Ascending aorta (tissue), 2 donors: ENCODE data around the gene PANK2. TPM values are rescaled to one million over a fixed set of nuclear protein-coding genes. Genes with fewer than 3 reads are reported as not detected.

Source experiments
- DNase-seq, 2 donors: peaks; one replicate each; pipeline ENCODE4 v3.0.0-alpha.2; 2019; ENCODE audit warnings: low spot score in 2 of 2
- H3K27ac ChIP-seq, 2 donors: fragments of 200-600 bp; sonication (generic); one replicate each; pipeline ENCODE4 v1.5.1; 2016 to 2017; ENCODE audit warnings: mild to moderate bottlenecking in 1 of 2
- H3K27me3 ChIP-seq: fragments of 200-600 bp; sonication (generic); one replicate; pipeline ENCODE4 v1.5.1; 2017
- H3K36me3 ChIP-seq, 2 donors: fragments of 200-600 bp; sonication (generic); one replicate each; pipeline ENCODE4 v1.5.1; 2016
- H3K4me1 ChIP-seq, 2 donors: fragments of 200-600 bp; sonication (generic); one replicate each; pipeline ENCODE4 v1.5.1; 2016 to 2017; ENCODE audit warnings: mild to moderate bottlenecking in 1 of 2
- H3K4me3 ChIP-seq, 2 donors: fragments of 200-600 bp; sonication (generic); one replicate each; pipeline ENCODE4 v1.5.1; 2016 to 2017; ENCODE audit warnings: mild to moderate bottlenecking in 1 of 2
- H3K9me3 ChIP-seq, 2 donors: fragments of 200-600 bp; sonication (generic); one replicate each; pipeline ENCODE4 v1.5.1; 2016
- intact Hi-C: fragments of 100-400 bp; cut with DNase I; formaldehyde crosslinking; loops from one replicate; pipeline ENCODE4 v1.15.1; 2023
- total RNA-seq: library from RNA; depleted of rRNA; stranded (reverse); fragments of >200 nt; gene quantifications from one replicate; pipeline ENCODE4 v1.1.0, GENCODE V29; 2016
- TF ChIP-seq, protein P1 (sequence below), 3 experiments: fragments of 200-600 bp in 2 of 3; fragments of 450-650 bp in 1 of 3; sonication (generic) in 2 of 3; IDR thresholded peaks; one replicate each; pipeline ENCODE4 v1.5.1; 2016 to 2019; ENCODE audit warnings: antibody characterized with exemption in 3 of 3, mild to moderate bottlenecking in 1 of 3, moderate library complexity in 1 of 3

Gene PANK2
- total RNA-seq, 1 donor from 2014 or later = 81.1 TPM

DNA sequence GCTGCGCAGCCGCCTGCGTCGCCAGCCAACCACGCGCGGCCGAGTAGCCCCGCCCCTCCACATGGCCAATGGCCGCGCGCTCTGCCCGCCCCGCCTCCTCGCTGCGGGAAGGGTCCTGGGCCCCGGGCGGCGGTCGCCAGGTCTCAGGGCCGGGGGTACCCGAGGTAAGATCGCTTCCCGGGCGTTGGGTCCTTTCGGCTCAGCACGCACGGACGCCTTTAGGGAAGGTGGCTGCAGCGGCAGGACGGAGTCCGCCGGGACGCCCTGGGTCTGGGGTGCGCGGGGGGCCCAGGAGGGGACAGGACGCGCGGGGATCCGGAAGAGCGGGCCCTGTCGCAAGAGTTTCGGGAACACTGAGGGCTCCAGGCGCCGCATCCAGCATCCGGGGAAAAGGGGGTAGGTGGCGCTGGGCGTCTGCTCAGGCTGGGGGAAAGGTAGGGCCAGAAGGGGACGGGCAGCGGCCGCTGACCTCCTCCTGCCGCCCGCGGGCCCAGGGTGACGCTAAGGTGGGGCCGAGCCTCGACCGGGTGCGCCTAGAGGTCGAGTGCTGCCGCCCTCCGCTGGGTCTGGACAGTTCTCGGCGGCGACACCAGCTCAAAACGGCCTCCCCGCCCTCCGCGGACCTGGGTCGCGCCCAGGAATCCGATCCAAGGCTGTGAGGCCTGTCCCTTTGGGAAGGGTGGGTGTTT is 42.3 kb upstream of the PANK2 start, which contains the start of gene MAVS:
TSS of gene MAVS (plus strand) at position 95 of the 689 bp plus-strand sequence. CDS start 7,791 bp downstream, outside the sequence.
- DNase-seq = peak; percentile 35 to 91
- TF ChIP-seq, protein P1, sequence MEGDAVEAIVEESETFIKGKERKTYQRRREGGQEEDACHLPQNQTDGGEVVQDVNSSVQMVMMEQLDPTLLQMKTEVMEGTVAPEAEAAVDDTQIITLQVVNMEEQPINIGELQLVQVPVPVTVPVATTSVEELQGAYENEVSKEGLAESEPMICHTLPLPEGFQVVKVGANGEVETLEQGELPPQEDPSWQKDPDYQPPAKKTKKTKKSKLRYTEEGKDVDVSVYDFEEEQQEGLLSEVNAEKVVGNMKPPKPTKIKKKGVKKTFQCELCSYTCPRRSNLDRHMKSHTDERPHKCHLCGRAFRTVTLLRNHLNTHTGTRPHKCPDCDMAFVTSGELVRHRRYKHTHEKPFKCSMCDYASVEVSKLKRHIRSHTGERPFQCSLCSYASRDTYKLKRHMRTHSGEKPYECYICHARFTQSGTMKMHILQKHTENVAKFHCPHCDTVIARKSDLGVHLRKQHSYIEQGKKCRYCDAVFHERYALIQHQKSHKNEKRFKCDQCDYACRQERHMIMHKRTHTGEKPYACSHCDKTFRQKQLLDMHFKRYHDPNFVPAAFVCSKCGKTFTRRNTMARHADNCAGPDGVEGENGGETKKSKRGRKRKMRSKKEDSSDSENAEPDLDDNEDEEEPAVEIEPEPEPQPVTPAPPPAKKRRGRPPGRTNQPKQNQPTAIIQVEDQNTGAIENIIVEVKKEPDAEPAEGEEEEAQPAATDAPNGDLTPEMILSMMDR (IDR thresholded peaks at IDR 0.05) = no peak
- H3K27me3 ChIP-seq = no peaks in the 10 kb centered on the region
- intact Hi-C loops = loop anchor here (1.0 to 5.0 kb wide), 3 partner anchors 27 to 165 kb away; partner anchors contain the start of genes ADAM33, AP5S1 and CENPB
- H3K27ac ChIP-seq = peak within 1 kb of the TSS; percentile 93 to 94
- H3K4me3 ChIP-seq = peak within 1 kb of the TSS; percentile 89 to 98
- H3K36me3 ChIP-seq = no peaks in the 10 kb centered on the region
- peaks cover 6 to 15% of the 10 kb centered on the region in 2 donors for H3K4me1 ChIP-seq
- no peaks in the 10 kb centered on the region for H3K9me3 ChIP-seq

DNA sequence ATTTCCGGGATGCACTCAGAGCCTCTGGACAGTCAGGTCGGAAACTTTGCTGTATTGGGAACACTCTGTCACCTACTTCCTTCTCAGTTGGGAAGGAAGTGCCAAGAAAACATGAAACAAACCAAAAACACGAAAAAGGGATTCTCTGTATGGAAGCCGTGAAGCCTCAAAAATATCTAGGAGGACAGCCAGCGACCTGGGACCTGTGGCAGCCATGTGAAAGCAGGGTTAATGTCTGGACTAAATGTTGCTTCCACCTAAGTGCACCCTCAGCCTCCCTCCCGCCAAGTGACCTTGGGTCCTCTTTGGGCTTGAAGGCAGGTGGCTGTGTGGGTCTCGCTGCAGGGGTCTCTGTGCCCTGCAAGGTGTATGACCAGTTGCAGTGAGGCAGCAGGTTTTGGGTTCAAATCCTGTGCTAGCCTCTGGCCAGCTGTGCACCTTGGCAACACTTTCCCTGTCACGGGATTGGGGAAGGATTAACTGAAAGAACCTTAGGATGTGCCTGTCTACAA is 41.7 kb upstream of the PANK2 start:
- Histone ChIP-seq H3K4me3 (peak overlapping the region; percentile 89 to 98), H3K27me3 (no peaks in the 10 kb centered on the region), H3K27ac (peak overlapping the region; percentile 93 to 94), H3K9me3 (no peaks in the 10 kb centered on the region), H3K36me3 (no peaks in the 10 kb centered on the region), H3K4me1 (peaks cover 6 to 15% of the 10 kb centered on the region in 2 donors)
- DNase-seq = no peak
- intact Hi-C loops = loop anchor here (2.0 to 5.0 kb wide), 2 partner anchors 61 to 165 kb away; partner anchors contain the start of genes ADAM33 and CENPB
- TF ChIP-seq, protein P1 (IDR thresholded peaks at IDR 0.05) = no peak

DNA sequence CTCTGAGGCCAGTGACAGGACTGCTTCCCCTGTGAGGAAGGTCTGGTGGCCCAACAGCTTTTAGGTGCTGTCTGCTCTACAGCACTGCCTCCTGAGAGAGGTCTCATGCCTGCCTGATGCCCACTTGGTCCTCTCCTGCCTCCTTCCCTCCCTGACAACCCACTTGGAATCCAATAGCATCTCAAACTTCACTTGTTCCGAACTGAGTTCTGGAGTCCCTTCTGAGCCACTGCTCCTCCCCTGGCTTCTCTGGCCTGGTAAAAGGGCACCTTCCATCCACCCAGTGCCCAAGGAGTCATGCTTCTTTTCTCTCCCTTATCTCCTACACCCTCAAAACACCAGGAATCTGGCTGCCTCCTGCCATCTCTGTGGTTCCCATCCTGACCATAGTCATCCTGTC is 40.6 kb upstream of the PANK2 start:
- intact Hi-C loops = loop anchor here (5.0 kb wide), 1 partner anchor 166 kb away; the partner anchor contains the start of gene ADAM33
- Histone ChIP-seq H3K27ac (no peak overlapping the region), H3K27me3 (no peaks in the 10 kb centered on the region), H3K4me3 (no peak overlapping the region), H3K9me3 (no peaks in the 10 kb centered on the region), H3K36me3 (no peaks in the 10 kb centered on the region), H3K4me1 (peaks cover 6 to 15% of the 10 kb centered on the region in 2 donors)
- TF ChIP-seq, protein P1 (IDR thresholded peaks at IDR 0.05) = no peak
- DNase-seq = no peak

DNA sequence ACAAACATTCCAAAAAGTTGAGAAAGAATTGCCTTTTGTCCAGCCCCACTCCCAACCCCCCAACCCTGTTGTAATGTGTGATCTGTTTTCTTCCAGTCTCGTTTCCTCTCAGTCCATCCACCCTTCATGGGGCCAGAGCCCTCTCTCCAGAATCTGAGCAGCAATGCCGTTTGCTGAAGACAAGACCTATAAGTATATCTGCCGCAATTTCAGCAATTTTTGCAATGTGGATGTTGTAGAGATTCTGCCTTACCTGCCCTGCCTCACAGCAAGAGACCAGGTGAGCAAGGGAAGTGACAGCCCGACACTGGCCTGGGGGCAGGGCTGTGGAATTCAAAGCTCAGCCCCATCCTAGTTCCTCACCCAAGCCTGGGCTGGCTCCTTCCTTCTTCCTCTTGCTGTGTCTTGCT is 34.7 kb upstream of the PANK2 start:
- no peak for DNase-seq
- H3K27ac ChIP-seq = no peak overlapping the region
- TF ChIP-seq, protein P1 (IDR thresholded peaks at IDR 0.05) = no peak
- no peaks in the 10 kb centered on the region for H3K4me1 ChIP-seq
- H3K36me3 ChIP-seq = peaks cover 41 to 46% of the 10 kb centered on the region in 2 donors
- intact Hi-C loops = no loop called here
- H3K9me3 ChIP-seq = no peaks in the 10 kb centered on the region
- no peak overlapping the region for H3K4me3 ChIP-seq
- no peaks in the 10 kb centered on the region for H3K27me3 ChIP-seq

DNA sequence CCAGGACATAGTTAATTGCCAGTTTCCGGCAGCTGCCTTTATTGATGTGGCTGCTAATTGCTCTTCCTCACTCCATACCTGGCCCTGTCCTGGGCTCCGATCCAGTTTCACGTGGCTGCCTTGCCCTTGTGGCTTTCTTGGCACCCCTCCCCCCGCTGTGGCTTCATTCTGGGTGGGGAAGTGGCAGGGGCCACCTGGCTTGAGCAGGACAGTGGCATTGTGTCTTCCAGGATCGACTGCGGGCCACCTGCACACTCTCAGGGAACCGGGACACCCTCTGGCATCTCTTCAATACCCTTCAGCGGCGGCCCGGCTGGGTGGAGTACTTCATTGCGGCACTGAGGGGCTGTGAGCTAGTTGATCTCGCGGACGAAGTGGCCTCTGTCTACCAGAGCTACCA is 31.8 kb upstream of the PANK2 start:
- H3K36me3 ChIP-seq = peaks cover 66 to 76% of the 10 kb centered on the region in 2 donors
- no peak for DNase-seq
- H3K4me1 ChIP-seq = no peaks in the 10 kb centered on the region
- TF ChIP-seq, protein P1 (IDR thresholded peaks at IDR 0.05) = no peak
- no peaks in the 10 kb centered on the region for H3K27me3 ChIP-seq
- intact Hi-C loops = no loop called here
- H3K4me3 ChIP-seq = no peak overlapping the region
- H3K27ac ChIP-seq = no peak overlapping the region
- H3K9me3 ChIP-seq = no peaks in the 10 kb centered on the region
